ENCODE measurements around the gene APH1B.

APH1B gene

GRCh38 chr15:63350178-63350621, 72.8 kb downstream of the APH1B start:
- no peak for DNase-seq (ENCODE audit: low spot score)
- FAIRE-seq: no peak

GRCh38 chr15:63351170-63351569, 73.8 kb downstream of the APH1B start:
- FAIRE-seq (no peak), DNase-seq (ENCODE audit: low spot score) (no peak)

- FAIRE-seq (no peak), DNase-seq (ENCODE audit: low spot score) (no peak)
Observed at GRCh38 chr15:63352808-63353207, 75.4 kb downstream of the APH1B start.

- DNase-seq (ENCODE audit: low spot score) (no peak), FAIRE-seq (no peak)
Observed at GRCh38 chr15:63353261-63353660, 75.9 kb downstream of the APH1B start.

- no peak for DNase-seq (ENCODE audit: low spot score)
- FAIRE-seq: no peak
Observed at GRCh38 chr15:63353887-63354286, 76.5 kb downstream of the APH1B start.

GRCh38 chr15:63354821-63355650, 77.6 kb downstream of the APH1B start:
- no peak for FAIRE-seq

GRCh38 chr15:63357061-63357460, 79.7 kb downstream of the APH1B start:
- FAIRE-seq (no peak), DNase-seq (ENCODE audit: low spot score) (no peak)

More at GRCh38 chr15:63354821-63355650, 77.6 kb downstream of the APH1B start:
- no peak for DNase-seq (ENCODE audit: low spot score)

GRCh38 chr15:63357731-63358130, 80.3 kb downstream of the APH1B start:
- FAIRE-seq: no peak
- no peak for DNase-seq (ENCODE audit: low spot score)

GRCh38 chr15:63358241-63359029, 81.0 kb downstream of the APH1B start:
- DNase-seq (ENCODE audit: low spot score) (no peak), FAIRE-seq (no peak)

All from RCC 7860 (cell line).